ENCODE results near the gene OTULIN.

OTULIN gene

GRCh38 chr5:14723701-14724132 lies 59.2 kb downstream of the OTULIN start:
- no peak for DNase-seq

GRCh38 chr5:14724633-14725032 lies 60.1 kb downstream of the OTULIN start:
- no peak for DNase-seq

GRCh38 chr5:14726066-14726838 lies 61.7 kb downstream of the OTULIN start:
- no peak for DNase-seq

GRCh38 chr5:14727428-14727865 lies 62.9 kb downstream of the OTULIN start:
- peak; percentile 89 for DNase-seq

- DNase-seq = peak; percentile 48
Measured at GRCh38 chr5:14727928-14728458, 63.5 kb downstream of the OTULIN start.

GRCh38 chr5:14728459-14728938 lies 64.0 kb downstream of the OTULIN start:
- peak; percentile 88 for DNase-seq

- no peak for DNase-seq
Measured at GRCh38 chr5:14729448-14730385, 65.2 kb downstream of the OTULIN start.

GRCh38 chr5:14730466-14730865 lies 65.9 kb downstream of the OTULIN start:
- no peak for DNase-seq

GRCh38 chr5:14730881-14731280 lies 66.4 kb downstream of the OTULIN start:
- no peak for DNase-seq

- DNase-seq = peak; percentile 70
Measured at GRCh38 chr5:14732991-14733390, 68.5 kb downstream of the OTULIN start.

- no peak for DNase-seq
Measured at GRCh38 chr5:14733661-14734060, 69.1 kb downstream of the OTULIN start.

GRCh38 chr5:14734396-14734795 lies 69.9 kb downstream of the OTULIN start:
- DNase-seq = no peak

- DNase-seq = no peak
Measured at GRCh38 chr5:14735944-14736343, 71.4 kb downstream of the OTULIN start.

GRCh38 chr5:14737291-14737690 lies 72.8 kb downstream of the OTULIN start:
- no peak for DNase-seq

GRCh38 chr5:14738050-14738449 lies 73.5 kb downstream of the OTULIN start:
- DNase-seq = no peak

GRCh38 chr5:14739538-14739937 lies 75.0 kb downstream of the OTULIN start:
- no peak for DNase-seq

GRCh38 chr5:14739981-14740380 lies 75.5 kb downstream of the OTULIN start:
- no peak for DNase-seq

- DNase-seq = no peak
Measured at GRCh38 chr5:14741131-14741530, 76.6 kb downstream of the OTULIN start.

- peak; percentile 75 for DNase-seq
Measured at GRCh38 chr5:14741801-14742440, 77.4 kb downstream of the OTULIN start.

GRCh38 chr5:14742498-14742897 lies 78.0 kb downstream of the OTULIN start:
- DNase-seq = peak; percentile 86

- no peak for DNase-seq
Measured at GRCh38 chr5:14743601-14744295, 79.2 kb downstream of the OTULIN start.
